Panc1 (cell line): Measurements from ENCODE around the gene OMP. TPM values are rescaled to one million over a fixed set of nuclear protein-coding genes. Genes with fewer than 3 reads are reported as not detected.

Experiments
- ATAC-seq: fragments of 200-7000 bp; cut with Tn5 transposase; 2 replicates; pipeline ENCODE4 v1.9.1; 2020; ENCODE audit warnings: mild to moderate bottlenecking, moderate library complexity
- BruUV-seq: library from RNA; stranded (reverse); fragments of 400-500 nt; replicated peaks from 2 replicates; lab custom pipeline; 2021; lab: Mats Ljungman, UMichigan
- CTCF ChIA-PET: fragments of 300-600 bp; sonication (Branson Sonifier 250); formaldehyde crosslinking; loops from one replicate; lab custom pipeline; 2022; ENCODE audit warnings: antibody characterized with exemption; lab: Charles Lee
- POLR2A ChIA-PET: fragments of 300-600 bp; sonication (Branson Sonifier 250); formaldehyde crosslinking; loops from one replicate; lab custom pipeline; 2022; ENCODE audit warnings: antibody characterized with exemption; lab: Charles Lee
- DNase-seq: peaks from one replicate; pipeline ENCODE4 v3.0.0-alpha.2; 2010; ENCODE audit warnings: low read depth, low spot score
- H3K27ac ChIP-seq: 2 replicates; pipeline ENCODE4 v1.5.1; 2011; ENCODE audit warnings: mild to moderate bottlenecking, low read length, inconsistent platforms
- H3K27me3 ChIP-seq: fragments of 200-500 bp; sonication (Bioruptor generic); 2 replicates; pipeline ENCODE4 v1.6.0; 2014; ENCODE audit warnings: low read length, inconsistent platforms; ENCODE audit not compliant: control insufficient read depth, insufficient read depth
- H3K36me3 ChIP-seq: fragments of 200-500 bp; sonication (Bioruptor generic); 2 replicates; pipeline ENCODE4 v1.5.1; 2014; ENCODE audit warnings: inconsistent platforms, mild to moderate bottlenecking, low read length, moderate library complexity; ENCODE audit not compliant: control insufficient read depth, insufficient read depth
- H3K4me1 ChIP-seq: 2 replicates; pipeline ENCODE4 v1.5.1; 2011; ENCODE audit warnings: inconsistent platforms, mild to moderate bottlenecking, low read length, moderate library complexity; ENCODE audit not compliant: control insufficient read depth, insufficient read depth
- H3K4me3 ChIP-seq, 2 experiments: 2 replicates each; pipeline ENCODE4 v1.5.1; 2011 to 2012; ENCODE audit warnings: low read depth in 2 of 2, low read length in 2 of 2, mild to moderate bottlenecking in 2 of 2, inconsistent platforms in 1 of 2, moderate library complexity in 1 of 2
- H3K9me3 ChIP-seq: fragments of 200-500 bp; sonication (Bioruptor generic); 2 replicates; pipeline ENCODE4 v1.5.1; 2014; ENCODE audit warnings: low read depth, mild to moderate bottlenecking, inconsistent platforms, low read length, moderate library complexity; ENCODE audit not compliant: control insufficient read depth, insufficient read depth
- POLR2AphosphoS5 ChIP-seq: IDR thresholded peaks from 2 replicates; pipeline ENCODE4 v1.6.1; 2012; ENCODE audit warnings: mild to moderate bottlenecking, low read depth, low read length, moderate library complexity
- SIN3A ChIP-seq: IDR thresholded peaks from 2 replicates; pipeline ENCODE4 v1.6.1; 2012; ENCODE audit warnings: low read depth, mild to moderate bottlenecking, low read length, moderate library complexity, borderline replicate concordance; ENCODE audit not compliant: insufficient read depth
- TCF7L2 ChIP-seq: IDR thresholded peaks from 2 replicates; pipeline ENCODE4 v1.6.1; 2011; ENCODE audit warnings: mild to moderate bottlenecking, low read depth, low read length, inconsistent platforms
- in situ Hi-C: cut with HindIII; loops from 2 replicates; pipeline ENCODE4 v1.10.0; 2016; ENCODE audit warnings: low sequenced_read_pairs, low pct_unique_long_range_greater_than_20kb
- intact Hi-C: fragments of 100-400 bp; cut with micrococcal nuclease; formaldehyde crosslinking; loops from one replicate; pipeline ENCODE4 v1.10.0; 2022; ENCODE audit not compliant: unreplicated experiment
- total RNA-seq: library from RNA; stranded (reverse); gene quantifications from one replicate; pipeline ENCODE4 v1.2.1, GENCODE V29; 2021; ENCODE audit not compliant: unreplicated experiment
- TF ChIP-seq, protein P1 (sequence below): fragments of 450-650 bp; IDR thresholded peaks from 2 replicates; pipeline ENCODE4 v1.5.1; 2017; ENCODE audit warnings: mild to moderate bottlenecking
- TF ChIP-seq, protein P2 (sequence below), 2 experiments: IDR thresholded peaks; 2 replicates each; pipeline ENCODE4 v1.6.1; 2011 to 2012; ENCODE audit warnings: low read depth in 2 of 2, control low read depth in 1 of 2, low read length in 1 of 2, mild to moderate bottlenecking in 1 of 2, moderate library complexity in 1 of 2; ENCODE audit not compliant: insufficient read depth in 1 of 2

OMP gene
- total RNA-seq, 1 experiment from 2014 or later, result 1.5 TPM

DNA sequence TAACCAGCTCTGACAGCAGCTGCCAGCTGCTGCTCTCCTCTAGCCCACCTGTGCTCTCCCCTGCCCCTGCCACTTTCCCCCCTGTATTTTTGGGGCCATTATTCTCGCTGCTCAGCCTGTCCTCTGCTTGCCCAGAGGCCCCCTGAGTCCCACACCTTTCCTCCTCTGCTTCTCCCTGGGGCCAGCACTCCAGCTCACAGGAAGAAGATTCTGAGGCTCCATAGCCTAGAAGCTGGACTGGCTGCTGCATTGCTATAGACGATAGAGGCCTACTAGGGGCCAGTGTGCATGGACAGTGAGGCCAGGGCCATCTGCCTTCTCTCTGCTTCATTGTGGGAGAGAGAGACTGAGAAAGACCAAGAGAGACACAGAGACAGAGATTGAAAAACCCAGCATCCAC, 679 bp downstream of the OMP start:
- CTCF ChIA-PET, result interaction anchor here (0.7 kb wide), 1 partner anchor 12 kb away, joined by 4 read pairs; no protein-coding TSS in a partner anchor
- BruUV-seq, result no TSS peak
- H3K4me3 ChIP-seq, result no peak overlapping the region

DNA sequence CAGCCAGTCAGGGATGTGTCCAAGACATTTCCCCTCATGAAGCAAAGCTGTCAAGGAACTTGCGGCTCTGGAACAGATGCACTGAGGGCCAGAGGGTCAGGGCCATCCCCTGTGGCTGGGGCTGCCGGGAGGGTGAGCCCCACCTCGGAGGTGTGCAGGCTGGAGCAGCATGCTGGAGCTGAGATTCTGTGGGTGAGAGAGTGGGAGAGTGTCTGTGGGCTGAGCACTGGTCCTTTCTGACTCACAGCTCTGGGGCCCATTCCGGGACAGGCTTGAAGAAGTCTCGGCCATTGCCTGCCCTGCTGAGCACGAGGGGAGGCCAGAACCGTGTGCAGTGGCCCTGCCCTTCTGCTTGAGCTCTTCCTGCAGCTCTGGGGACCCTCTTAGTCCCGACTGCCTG, 2.1 kb downstream of the OMP start:
- POLR2A ChIA-PET, result no interaction called here
- in situ Hi-C loops, result no loop called here
- CTCF ChIA-PET, result interaction anchor here (0.6 to 2.0 kb wide), 3 partner anchors 14 to 1749 kb away, joined by 3 to 7 read pairs (median 5); no protein-coding TSS in a partner anchor
- Histone ChIP-seq H3K4me1 (peaks cover 22% of the 10 kb centered on the region), H3K27me3 (no peaks in the 10 kb centered on the region), H3K4me3 (no peak overlapping the region), H3K36me3 (no peaks in the 10 kb centered on the region), H3K9me3 (no peaks in the 10 kb centered on the region), H3K27ac (no peak overlapping the region)
- ATAC-seq (no peak), DNase-seq (no peak)
- intact Hi-C loops, result no loop called here
- TF ChIP-seq SIN3A (no peak), POLR2AphosphoS5 (no peak), TCF7L2 (no peak)
- TF ChIP-seq, protein P1, sequence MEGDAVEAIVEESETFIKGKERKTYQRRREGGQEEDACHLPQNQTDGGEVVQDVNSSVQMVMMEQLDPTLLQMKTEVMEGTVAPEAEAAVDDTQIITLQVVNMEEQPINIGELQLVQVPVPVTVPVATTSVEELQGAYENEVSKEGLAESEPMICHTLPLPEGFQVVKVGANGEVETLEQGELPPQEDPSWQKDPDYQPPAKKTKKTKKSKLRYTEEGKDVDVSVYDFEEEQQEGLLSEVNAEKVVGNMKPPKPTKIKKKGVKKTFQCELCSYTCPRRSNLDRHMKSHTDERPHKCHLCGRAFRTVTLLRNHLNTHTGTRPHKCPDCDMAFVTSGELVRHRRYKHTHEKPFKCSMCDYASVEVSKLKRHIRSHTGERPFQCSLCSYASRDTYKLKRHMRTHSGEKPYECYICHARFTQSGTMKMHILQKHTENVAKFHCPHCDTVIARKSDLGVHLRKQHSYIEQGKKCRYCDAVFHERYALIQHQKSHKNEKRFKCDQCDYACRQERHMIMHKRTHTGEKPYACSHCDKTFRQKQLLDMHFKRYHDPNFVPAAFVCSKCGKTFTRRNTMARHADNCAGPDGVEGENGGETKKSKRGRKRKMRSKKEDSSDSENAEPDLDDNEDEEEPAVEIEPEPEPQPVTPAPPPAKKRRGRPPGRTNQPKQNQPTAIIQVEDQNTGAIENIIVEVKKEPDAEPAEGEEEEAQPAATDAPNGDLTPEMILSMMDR, result no peak
- TF ChIP-seq, protein P2, sequence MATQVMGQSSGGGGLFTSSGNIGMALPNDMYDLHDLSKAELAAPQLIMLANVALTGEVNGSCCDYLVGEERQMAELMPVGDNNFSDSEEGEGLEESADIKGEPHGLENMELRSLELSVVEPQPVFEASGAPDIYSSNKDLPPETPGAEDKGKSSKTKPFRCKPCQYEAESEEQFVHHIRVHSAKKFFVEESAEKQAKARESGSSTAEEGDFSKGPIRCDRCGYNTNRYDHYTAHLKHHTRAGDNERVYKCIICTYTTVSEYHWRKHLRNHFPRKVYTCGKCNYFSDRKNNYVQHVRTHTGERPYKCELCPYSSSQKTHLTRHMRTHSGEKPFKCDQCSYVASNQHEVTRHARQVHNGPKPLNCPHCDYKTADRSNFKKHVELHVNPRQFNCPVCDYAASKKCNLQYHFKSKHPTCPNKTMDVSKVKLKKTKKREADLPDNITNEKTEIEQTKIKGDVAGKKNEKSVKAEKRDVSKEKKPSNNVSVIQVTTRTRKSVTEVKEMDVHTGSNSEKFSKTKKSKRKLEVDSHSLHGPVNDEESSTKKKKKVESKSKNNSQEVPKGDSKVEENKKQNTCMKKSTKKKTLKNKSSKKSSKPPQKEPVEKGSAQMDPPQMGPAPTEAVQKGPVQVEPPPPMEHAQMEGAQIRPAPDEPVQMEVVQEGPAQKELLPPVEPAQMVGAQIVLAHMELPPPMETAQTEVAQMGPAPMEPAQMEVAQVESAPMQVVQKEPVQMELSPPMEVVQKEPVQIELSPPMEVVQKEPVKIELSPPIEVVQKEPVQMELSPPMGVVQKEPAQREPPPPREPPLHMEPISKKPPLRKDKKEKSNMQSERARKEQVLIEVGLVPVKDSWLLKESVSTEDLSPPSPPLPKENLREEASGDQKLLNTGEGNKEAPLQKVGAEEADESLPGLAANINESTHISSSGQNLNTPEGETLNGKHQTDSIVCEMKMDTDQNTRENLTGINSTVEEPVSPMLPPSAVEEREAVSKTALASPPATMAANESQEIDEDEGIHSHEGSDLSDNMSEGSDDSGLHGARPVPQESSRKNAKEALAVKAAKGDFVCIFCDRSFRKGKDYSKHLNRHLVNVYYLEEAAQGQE (IDR thresholded peaks at IDR 0.05; ENCODE audit: insufficient read depth in 1 of 2, low read depth in 2 of 2, low read length in 1 of 2), result no peak
- no TSS peak for BruUV-seq

More for the DNA sequence above, 679 bp downstream of the OMP start:
- no peak overlapping the region for H3K27ac ChIP-seq
- DNase-seq (no peak), ATAC-seq (no peak)
- no peaks in the 10 kb centered on the region for H3K36me3 ChIP-seq
- intact Hi-C loops, result no loop called here
- no peaks in the 10 kb centered on the region for H3K27me3 ChIP-seq
- TF ChIP-seq, protein P1, result no peak
- TF ChIP-seq TCF7L2 (no peak), SIN3A (no peak), POLR2AphosphoS5 (no peak)
- TF ChIP-seq, protein P2 (IDR thresholded peaks at IDR 0.05; ENCODE audit: insufficient read depth in 1 of 2, low read depth in 2 of 2, low read length in 1 of 2), result no peak
- no peaks in the 10 kb centered on the region for H3K9me3 ChIP-seq
- POLR2A ChIA-PET, result no interaction called here
- peaks cover 19% of the 10 kb centered on the region for H3K4me1 ChIP-seq
- in situ Hi-C loops, result no loop called here
